HepG2 (cell line): ENCODE results near the gene C16orf90. TPM values are rescaled to one million over a fixed set of nuclear protein-coding genes. Genes with fewer than 3 reads are reported as not detected.

Experiments
- GLI4 ChIP-seq: sonication (generic); formaldehyde crosslinking; IDR thresholded peaks from 2 replicates; pipeline ENCODE4 v1.5.1; 2020; ENCODE audit warnings: missing genetic modification reagents, mild to moderate bottlenecking, moderate library complexity, borderline replicate concordance
- JUND ChIP-seq: sonication (generic); formaldehyde crosslinking; IDR thresholded peaks from 2 replicates; pipeline ENCODE4 v1.8.0; 2022; ENCODE audit warnings: mild to moderate bottlenecking, missing genetic modification reagents
- MAX ChIP-seq: IDR thresholded peaks from 2 replicates; pipeline ENCODE4 v1.6.1; 2012; ENCODE audit warnings: inconsistent platforms
- NR2F1 ChIP-seq, 2 experiments: fragments of 450-650 bp in 1 of 2; formaldehyde crosslinking in 1 of 2; IDR thresholded peaks; 2 replicates each; pipeline versions ENCODE4 v1.5.0 to v1.6.1; 2016 to 2020; ENCODE audit warnings: mild to moderate bottlenecking in 1 of 2, missing compliant biosample characterization in 1 of 2, missing genetic modification reagents in 1 of 2, moderate library complexity in 1 of 2
- STAT6 ChIP-seq: sonication (generic); formaldehyde crosslinking; IDR thresholded peaks from 2 replicates; pipeline ENCODE4 v1.4.0; 2020; ENCODE audit warnings: missing genetic modification reagents, mild to moderate bottlenecking, borderline replicate concordance
- ZNF687 ChIP-seq: sonication (generic); formaldehyde crosslinking; IDR thresholded peaks from 2 replicates; pipeline ENCODE4 v1.5.1; 2020; ENCODE audit warnings: mild to moderate bottlenecking, missing genetic modification reagents, moderate library complexity
- polyA plus RNA-seq, 8 experiments: library from polyadenylated mRNA; depleted of rRNA in 3 of 8; stranded (reverse) in 7 of 8; unstranded in 1 of 8; fragments of >200 nt; fragmentation: Illumina TruSeq in 4 of 8; extraction: Trizol in 4 of 8; gene quantifications; 2 replicates each; pipeline versions ENCODE4 v1.2.1 to v1.2.3, GENCODE V29; 2011 to 2016; ENCODE audit warnings: low read depth in 4 of 8, missing spikeins in 1 of 8, mixed read lengths in 1 of 8; ENCODE audit not compliant: insufficient read depth in 1 of 8
- total RNA-seq, 5 experiments: library from RNA; depleted of rRNA; stranded (reverse); fragments of >200 nt; fragmentation: Illumina TruSeq; extraction: Trizol; gene quantifications; 2 replicates each; pipeline ENCODE4 v1.2.3, GENCODE V29; 2016; ENCODE audit warnings: low read depth in 1 of 5
- TF ChIP-seq, protein P1 (sequence below): sonication (generic); formaldehyde crosslinking; IDR thresholded peaks from 2 replicates; pipeline ENCODE4 v1.4.0; 2020; ENCODE audit warnings: missing genetic modification reagents
- TF ChIP-seq, protein P2 (sequence below): sonication (generic); formaldehyde crosslinking; IDR thresholded peaks from 2 replicates; pipeline ENCODE4 v1.4.0; 2020; ENCODE audit warnings: missing genetic modification reagents, borderline replicate concordance
- TF ChIP-seq, protein P3 (sequence below): sonication (generic); formaldehyde crosslinking; IDR thresholded peaks from 2 replicates; pipeline ENCODE4 v1.5.0; 2020; ENCODE audit warnings: mild to moderate bottlenecking, missing genetic modification reagents, moderate library complexity

The C16orf90 gene
- total and polyA plus RNA-seq, 2 of the 13 experiments (the other 11 are each of a cell fraction or from before 2014, with no cell fraction given): not detected

DNA sequence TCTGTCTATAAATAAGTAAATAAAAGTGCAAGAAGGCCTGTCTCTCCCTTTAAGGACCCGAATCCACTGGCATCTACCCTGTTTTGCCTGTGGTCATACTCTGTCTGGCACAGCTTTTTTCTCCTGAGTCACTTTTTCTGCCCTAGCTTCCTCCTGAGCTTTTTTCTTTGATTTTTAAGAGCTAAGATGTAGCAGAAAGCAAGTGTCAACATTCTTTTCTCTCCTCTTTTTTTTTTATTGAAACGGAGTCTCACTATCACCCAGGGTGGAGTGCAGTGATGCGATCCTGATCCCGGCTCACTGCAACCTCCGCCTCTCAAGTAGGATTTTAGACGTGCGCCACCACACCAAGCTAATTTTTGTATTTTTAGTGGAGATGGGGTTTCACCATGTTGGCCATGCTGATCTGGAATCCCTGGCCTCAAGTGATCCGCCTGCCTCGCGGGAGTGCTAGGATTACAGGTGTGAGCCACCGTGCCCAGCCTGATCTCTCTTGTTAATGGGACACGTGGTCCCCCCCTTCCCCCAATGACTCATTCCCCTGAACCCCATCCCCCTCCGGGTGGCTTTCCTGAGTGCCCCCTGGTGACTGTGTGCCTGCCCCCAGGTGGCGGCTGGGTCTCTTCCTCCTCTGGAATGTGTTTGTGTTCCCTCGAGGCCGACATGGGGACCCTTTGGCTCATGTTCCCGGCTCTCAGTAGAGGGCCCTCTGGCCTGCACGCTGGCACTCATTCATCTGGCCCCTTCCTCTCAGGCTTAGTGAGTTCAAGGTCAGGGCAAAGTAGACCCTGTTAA lies 14.2 kb downstream of the C16orf90 start (continued):
- TF ChIP-seq, protein P1, sequence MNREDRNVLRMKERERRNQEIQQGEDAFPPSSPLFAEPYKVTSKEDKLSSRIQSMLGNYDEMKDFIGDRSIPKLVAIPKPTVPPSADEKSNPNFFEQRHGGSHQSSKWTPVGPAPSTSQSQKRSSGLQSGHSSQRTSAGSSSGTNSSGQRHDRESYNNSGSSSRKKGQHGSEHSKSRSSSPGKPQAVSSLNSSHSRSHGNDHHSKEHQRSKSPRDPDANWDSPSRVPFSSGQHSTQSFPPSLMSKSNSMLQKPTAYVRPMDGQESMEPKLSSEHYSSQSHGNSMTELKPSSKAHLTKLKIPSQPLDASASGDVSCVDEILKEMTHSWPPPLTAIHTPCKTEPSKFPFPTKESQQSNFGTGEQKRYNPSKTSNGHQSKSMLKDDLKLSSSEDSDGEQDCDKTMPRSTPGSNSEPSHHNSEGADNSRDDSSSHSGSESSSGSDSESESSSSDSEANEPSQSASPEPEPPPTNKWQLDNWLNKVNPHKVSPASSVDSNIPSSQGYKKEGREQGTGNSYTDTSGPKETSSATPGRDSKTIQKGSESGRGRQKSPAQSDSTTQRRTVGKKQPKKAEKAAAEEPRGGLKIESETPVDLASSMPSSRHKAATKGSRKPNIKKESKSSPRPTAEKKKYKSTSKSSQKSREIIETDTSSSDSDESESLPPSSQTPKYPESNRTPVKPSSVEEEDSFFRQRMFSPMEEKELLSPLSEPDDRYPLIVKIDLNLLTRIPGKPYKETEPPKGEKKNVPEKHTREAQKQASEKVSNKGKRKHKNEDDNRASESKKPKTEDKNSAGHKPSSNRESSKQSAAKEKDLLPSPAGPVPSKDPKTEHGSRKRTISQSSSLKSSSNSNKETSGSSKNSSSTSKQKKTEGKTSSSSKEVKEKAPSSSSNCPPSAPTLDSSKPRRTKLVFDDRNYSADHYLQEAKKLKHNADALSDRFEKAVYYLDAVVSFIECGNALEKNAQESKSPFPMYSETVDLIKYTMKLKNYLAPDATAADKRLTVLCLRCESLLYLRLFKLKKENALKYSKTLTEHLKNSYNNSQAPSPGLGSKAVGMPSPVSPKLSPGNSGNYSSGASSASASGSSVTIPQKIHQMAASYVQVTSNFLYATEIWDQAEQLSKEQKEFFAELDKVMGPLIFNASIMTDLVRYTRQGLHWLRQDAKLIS (CRISPR knock-in tag): no peak
- TF ChIP-seq GLI4: no peak
- TF ChIP-seq, protein P2, sequence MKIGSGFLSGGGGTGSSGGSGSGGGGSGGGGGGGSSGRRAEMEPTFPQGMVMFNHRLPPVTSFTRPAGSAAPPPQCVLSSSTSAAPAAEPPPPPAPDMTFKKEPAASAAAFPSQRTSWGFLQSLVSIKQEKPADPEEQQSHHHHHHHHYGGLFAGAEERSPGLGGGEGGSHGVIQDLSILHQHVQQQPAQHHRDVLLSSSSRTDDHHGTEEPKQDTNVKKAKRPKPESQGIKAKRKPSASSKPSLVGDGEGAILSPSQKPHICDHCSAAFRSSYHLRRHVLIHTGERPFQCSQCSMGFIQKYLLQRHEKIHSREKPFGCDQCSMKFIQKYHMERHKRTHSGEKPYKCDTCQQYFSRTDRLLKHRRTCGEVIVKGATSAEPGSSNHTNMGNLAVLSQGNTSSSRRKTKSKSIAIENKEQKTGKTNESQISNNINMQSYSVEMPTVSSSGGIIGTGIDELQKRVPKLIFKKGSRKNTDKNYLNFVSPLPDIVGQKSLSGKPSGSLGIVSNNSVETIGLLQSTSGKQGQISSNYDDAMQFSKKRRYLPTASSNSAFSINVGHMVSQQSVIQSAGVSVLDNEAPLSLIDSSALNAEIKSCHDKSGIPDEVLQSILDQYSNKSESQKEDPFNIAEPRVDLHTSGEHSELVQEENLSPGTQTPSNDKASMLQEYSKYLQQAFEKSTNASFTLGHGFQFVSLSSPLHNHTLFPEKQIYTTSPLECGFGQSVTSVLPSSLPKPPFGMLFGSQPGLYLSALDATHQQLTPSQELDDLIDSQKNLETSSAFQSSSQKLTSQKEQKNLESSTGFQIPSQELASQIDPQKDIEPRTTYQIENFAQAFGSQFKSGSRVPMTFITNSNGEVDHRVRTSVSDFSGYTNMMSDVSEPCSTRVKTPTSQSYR (CRISPR knock-in tag): peak; percentile 41; the same call in 1 of the 2 replicates
- TF ChIP-seq ZNF687 (CRISPR knock-in tag): peak; percentile 71
- TF ChIP-seq, protein P3, sequence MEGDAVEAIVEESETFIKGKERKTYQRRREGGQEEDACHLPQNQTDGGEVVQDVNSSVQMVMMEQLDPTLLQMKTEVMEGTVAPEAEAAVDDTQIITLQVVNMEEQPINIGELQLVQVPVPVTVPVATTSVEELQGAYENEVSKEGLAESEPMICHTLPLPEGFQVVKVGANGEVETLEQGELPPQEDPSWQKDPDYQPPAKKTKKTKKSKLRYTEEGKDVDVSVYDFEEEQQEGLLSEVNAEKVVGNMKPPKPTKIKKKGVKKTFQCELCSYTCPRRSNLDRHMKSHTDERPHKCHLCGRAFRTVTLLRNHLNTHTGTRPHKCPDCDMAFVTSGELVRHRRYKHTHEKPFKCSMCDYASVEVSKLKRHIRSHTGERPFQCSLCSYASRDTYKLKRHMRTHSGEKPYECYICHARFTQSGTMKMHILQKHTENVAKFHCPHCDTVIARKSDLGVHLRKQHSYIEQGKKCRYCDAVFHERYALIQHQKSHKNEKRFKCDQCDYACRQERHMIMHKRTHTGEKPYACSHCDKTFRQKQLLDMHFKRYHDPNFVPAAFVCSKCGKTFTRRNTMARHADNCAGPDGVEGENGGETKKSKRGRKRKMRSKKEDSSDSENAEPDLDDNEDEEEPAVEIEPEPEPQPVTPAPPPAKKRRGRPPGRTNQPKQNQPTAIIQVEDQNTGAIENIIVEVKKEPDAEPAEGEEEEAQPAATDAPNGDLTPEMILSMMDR (CRISPR knock-in tag): peak; percentile 56
- no peak for TF ChIP-seq NR2F1 (CRISPR knock-in tag; IDR thresholded peaks at IDR 0.05)
- peak; percentile 35; the same call in 1 of the 2 replicates for TF ChIP-seq MAX
- no peak for TF ChIP-seq STAT6 (CRISPR knock-in tag)
- TF ChIP-seq JUND (CRISPR knock-in tag): peak; percentile 63; the same call in 1 of the 2 replicates
